ENCODE measurements around the gene CDK9. TPM values are rescaled to one million over a fixed set of nuclear protein-coding genes. Genes with fewer than 3 reads are reported as not detected.
"Not testable (repeated sequence)": the region's sequence is repeated elsewhere in the genome, so short reads cannot be mapped to it uniquely, and the experiment has no call there.

Gene CDK9
- total and polyA plus RNA-seq, 5 experiments from 2014 or later = 28.3 to 147 (median 62.9) TPM

DNA sequence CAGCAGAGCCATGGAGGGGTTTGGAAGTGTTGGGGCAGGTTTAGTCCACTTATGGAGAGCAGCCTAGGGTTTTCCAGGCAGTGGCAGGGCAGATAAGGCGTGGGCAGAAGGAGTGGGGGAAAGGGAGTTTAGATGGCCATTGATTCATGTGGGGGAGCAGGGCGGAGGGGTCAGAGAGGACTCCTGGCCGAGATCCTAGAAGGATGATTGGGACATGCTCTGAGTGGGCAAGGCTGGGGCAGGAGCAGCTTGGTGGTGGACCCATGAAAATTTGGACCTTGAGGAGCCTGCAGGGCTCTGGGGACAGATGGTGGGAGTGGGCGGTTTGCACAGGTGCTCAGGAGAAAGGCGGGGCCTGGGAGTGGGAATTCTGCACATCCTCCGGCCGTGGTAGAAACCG lies 32.7 kb upstream of the CDK9 start:
- H3K36me3 Mint-ChIP-seq = peaks cover 0 to 39% (median 5%) of the 10 kb centered on the region in 3 donors
- peaks cover 14 to 36% (median 19%) of the 10 kb centered on the region in 4 donors for H3K4me1 Mint-ChIP-seq
- H3K27ac Mint-ChIP-seq = peak overlapping the region in 5 of 10 donors; percentile 39 to 76 (median 62)
- no peak overlapping the region for H3K4me3 Mint-ChIP-seq
- no peaks in the 10 kb centered on the region for H3K9me3 Mint-ChIP-seq
- POLR2A ChIA-PET = interaction anchor here (0.5 to 1.8 kb wide), 2 partner anchors 18 to 31 kb away, joined by 4 to 6 read pairs; no protein-coding TSS in a partner anchor
- DNase-seq (no peak), ATAC-seq (no peak)
- H3K27me3 Mint-ChIP-seq = no peaks in the 10 kb centered on the region

- ATAC-seq = no peak
- H3K9me3 Mint-ChIP-seq = no peaks in the 10 kb centered on the region
- peak overlapping the region in 3 of 10 donors; percentile 36 to 43 (median 40) for H3K27ac Mint-ChIP-seq
- no peaks in the 10 kb centered on the region for H3K27me3 Mint-ChIP-seq
- no peak for DNase-seq
- H3K36me3 Mint-ChIP-seq = peaks cover 0 to 37% (median 5%) of the 10 kb centered on the region in 3 donors
- peaks cover 13 to 34% (median 20%) of the 10 kb centered on the region in 4 donors for H3K4me1 Mint-ChIP-seq
- POLR2A ChIA-PET = interaction anchor here (0.5 to 1.8 kb wide), 2 partner anchors 17 to 31 kb away, joined by 4 to 6 read pairs; no protein-coding TSS in a partner anchor
- no peak overlapping the region for H3K4me3 Mint-ChIP-seq
Measured at GRCh38 chr9:127753622-127754021, 32.2 kb upstream of the CDK9 start.

DNA sequence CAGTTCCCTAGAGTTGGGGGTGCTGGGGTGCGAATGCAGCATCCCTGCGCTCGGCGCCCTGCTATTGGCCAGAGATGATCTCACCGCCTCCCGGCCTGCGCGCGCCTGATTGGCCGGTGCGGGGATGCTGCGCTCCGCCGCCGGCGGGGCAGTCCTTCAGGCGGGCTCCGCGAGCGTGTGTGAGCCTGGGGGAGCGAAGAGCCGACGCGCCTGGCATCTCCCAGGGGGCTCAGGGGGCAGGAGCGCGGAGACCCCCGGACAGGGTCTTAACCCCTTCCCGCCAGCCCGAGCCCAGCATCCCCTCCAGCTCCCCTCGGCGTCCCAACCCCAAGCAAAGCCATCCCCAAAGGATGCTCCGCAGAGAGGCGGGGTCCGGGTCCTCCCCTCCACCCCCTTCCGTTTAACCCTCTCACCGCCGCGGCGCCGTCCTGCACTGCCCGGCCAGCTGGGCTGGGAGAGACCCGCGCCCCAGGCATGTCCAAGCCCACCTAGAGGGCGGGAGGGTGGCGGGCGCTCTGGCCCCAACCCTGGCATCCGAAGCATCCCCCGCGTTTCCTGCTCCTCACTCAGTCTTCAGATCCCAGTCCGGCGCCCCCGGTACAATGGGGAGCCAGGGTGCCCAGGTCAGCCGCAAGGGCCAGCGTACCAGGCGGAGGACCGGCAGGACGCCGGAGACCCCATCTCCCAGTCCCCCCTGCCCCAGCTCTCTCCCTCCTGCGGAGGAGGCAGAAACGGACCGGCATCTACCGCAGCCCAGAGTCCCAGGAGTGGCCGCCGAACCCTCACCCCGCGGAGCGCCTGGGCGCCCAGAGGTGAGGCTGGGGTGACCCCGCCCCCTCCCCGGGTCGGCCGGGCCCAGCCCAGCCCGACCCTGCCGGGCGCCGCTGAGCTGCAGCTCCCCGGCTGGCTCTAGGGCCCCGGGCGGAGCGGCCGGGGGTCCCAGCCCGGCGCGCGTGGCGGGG lies 31.5 kb upstream of the CDK9 start:
- peak overlapping the region in 1 of 10 donors; percentile 43 for H3K27ac Mint-ChIP-seq

GRCh38 chr9:127755061-127756060 lies 30.5 kb upstream of the CDK9 start:
- Mint-ChIP-seq H3K9me3 (no peaks in the 10 kb centered on the region), H3K36me3 (peaks cover 0 to 34% (median 3%) of the 10 kb centered on the region in 3 donors), H3K4me3 (no peak overlapping the region), H3K27ac (peak overlapping the region in 1 of 10 donors; percentile 43), H3K4me1 (peaks cover 15 to 31% (median 20%) of the 10 kb centered on the region in 4 donors), H3K27me3 (no peaks in the 10 kb centered on the region)
- ATAC-seq (no peak), DNase-seq (no peak)
- POLR2A ChIA-PET = interaction anchor here (0.6 to 0.8 kb wide), 2 partner anchors 15 to 16 kb away, joined by 3 read pairs; no protein-coding TSS in a partner anchor

More for the DNA sequence above, 31.5 kb upstream of the CDK9 start:
- Mint-ChIP-seq H3K4me3 (no peak overlapping the region), H3K4me1 (peaks cover 16 to 33% (median 22%) of the 10 kb centered on the region in 4 donors), H3K27me3 (no peaks in the 10 kb centered on the region), H3K9me3 (no peaks in the 10 kb centered on the region), H3K36me3 (peaks cover 0 to 37% (median 5%) of the 10 kb centered on the region in 3 donors)
- POLR2A ChIA-PET = interaction anchor here (0.7 to 1.8 kb wide), 2 partner anchors 17 to 31 kb away, joined by 3 to 6 read pairs; partner anchors contain the start of gene CDK9
- no peak for ATAC-seq
- DNase-seq = no peak

DNA sequence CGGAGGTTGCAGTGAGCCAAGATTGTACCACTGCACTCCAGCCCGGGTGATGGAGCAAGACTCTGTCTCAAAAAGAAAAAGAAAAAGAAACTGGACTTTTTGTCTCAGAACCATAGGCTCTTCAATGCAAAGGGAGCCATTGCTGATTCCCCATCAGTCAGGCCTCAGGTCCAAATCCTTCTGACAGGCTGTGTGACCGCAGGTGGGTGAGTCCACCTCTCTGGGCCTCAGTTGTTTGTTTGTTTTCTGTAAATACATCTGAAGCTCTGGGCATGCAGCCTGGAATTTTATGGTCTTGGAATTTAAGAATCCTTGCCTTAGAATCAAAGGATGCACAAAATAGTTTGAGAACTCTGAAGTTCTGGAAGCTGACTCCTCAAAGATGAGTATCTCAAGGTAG lies 29.6 kb upstream of the CDK9 start:
- Mint-ChIP-seq H3K4me3 (no peak overlapping the region), H3K27me3 (no peaks in the 10 kb centered on the region), H3K36me3 (peaks cover 0 to 31% (median 0%) of the 10 kb centered on the region in 3 donors), H3K27ac (no peak overlapping the region), H3K4me1 (peaks cover 15 to 30% (median 16%) of the 10 kb centered on the region in 4 donors), H3K9me3 (no peaks in the 10 kb centered on the region)
- ATAC-seq (no peak), DNase-seq (no peak)
- POLR2A ChIA-PET = interaction anchor here (0.7 to 1.7 kb wide), 3 partner anchors 10 to 21 kb away, joined by 3 to 5 read pairs (median 4); no protein-coding TSS in a partner anchor

GRCh38 chr9:127756776-127757175 lies 29.1 kb upstream of the CDK9 start:
- H3K36me3 Mint-ChIP-seq = peaks cover 0 to 29% (median 0%) of the 10 kb centered on the region in 3 donors
- H3K4me1 Mint-ChIP-seq = peaks cover 10 to 26% (median 13%) of the 10 kb centered on the region in 4 donors
- peak overlapping the region in 1 of 10 donors; percentile 51 for H3K27ac Mint-ChIP-seq
- not testable (repeated sequence) for H3K27me3 Mint-ChIP-seq, DNase-seq, H3K9me3 Mint-ChIP-seq, ATAC-seq, H3K4me3 Mint-ChIP-seq
- POLR2A ChIA-PET = interaction anchor here (1.1 to 1.7 kb wide), 2 partner anchors 9 to 13 kb away, joined by 3 to 5 read pairs; no protein-coding TSS in a partner anchor

- DNase-seq = no peak
Measured at GRCh38 chr9:127758843-127759242, 27.0 kb upstream of the CDK9 start.

GRCh38 chr9:127761061-127761460 lies 24.8 kb upstream of the CDK9 start:
- H3K9me3 Mint-ChIP-seq = no peaks in the 10 kb centered on the region
- H3K27me3 Mint-ChIP-seq = no peaks in the 10 kb centered on the region
- peaks cover 22 to 51% (median 44%) of the 10 kb centered on the region in 4 donors for H3K4me1 Mint-ChIP-seq
- no peak for ATAC-seq
- no peak for DNase-seq
- H3K27ac Mint-ChIP-seq = peak overlapping the region in 4 of 10 donors; percentile 29 to 69 (median 49)
- no peak overlapping the region for H3K4me3 Mint-ChIP-seq
- POLR2A ChIA-PET = interaction anchor here (1.0 to 12.1 kb wide), 2 partner anchors 13 to 21 kb away, joined by 3 to 237 read pairs; partner anchors contain the start of genes CDK9 and SH2D3C
- H3K36me3 Mint-ChIP-seq = peaks cover 0 to 54% (median 6%) of the 10 kb centered on the region in 3 donors

More at GRCh38 chr9:127758843-127759242, 27.0 kb upstream of the CDK9 start:
- H3K9me3 Mint-ChIP-seq = no peaks in the 10 kb centered on the region
- H3K4me1 Mint-ChIP-seq = peaks cover 14 to 32% (median 24%) of the 10 kb centered on the region in 4 donors
- no peak overlapping the region for H3K4me3 Mint-ChIP-seq
- H3K36me3 Mint-ChIP-seq = peaks cover 0 to 36% (median 3%) of the 10 kb centered on the region in 3 donors
- no peaks in the 10 kb centered on the region for H3K27me3 Mint-ChIP-seq
- H3K27ac Mint-ChIP-seq = peak overlapping the region in 9 of 10 donors; percentile 27 to 74 (median 60)
- POLR2A ChIA-PET = interaction anchor here (0.8 to 1.4 kb wide), 2 partner anchors 14 to 24 kb away, joined by 3 to 5 read pairs; no protein-coding TSS in a partner anchor
- ATAC-seq = no peak

DNA sequence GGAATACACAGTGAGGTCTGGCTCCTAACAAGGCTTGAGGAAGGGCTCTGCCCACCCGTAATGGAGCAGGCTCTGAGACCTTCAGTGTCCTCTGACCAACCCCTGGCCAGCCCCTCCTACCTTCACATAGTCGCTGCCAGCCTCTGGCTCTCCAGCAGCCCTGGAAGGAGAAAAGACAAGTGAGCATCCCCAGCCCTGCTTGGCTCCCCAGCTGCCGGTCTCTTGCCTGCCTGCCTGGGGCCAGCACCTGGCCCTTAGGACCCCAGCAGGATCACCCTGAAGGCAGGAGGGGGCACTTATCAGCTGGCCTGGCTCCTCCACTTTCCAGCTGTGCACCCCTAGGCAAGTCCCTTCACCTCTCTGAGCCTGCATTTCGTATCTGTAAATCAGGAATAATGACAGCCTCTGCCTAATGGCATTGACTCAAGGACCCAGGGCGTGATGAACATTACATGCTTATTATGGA lies 24.3 kb upstream of the CDK9 start:
- peak overlapping the region in 2 of 10 donors; percentile 36 to 57 for H3K27ac Mint-ChIP-seq
- H3K4me3 Mint-ChIP-seq = no peak overlapping the region
- no peak for DNase-seq
- H3K27me3 Mint-ChIP-seq = no peaks in the 10 kb centered on the region
- POLR2A ChIA-PET = interaction anchor here (1.0 to 12.1 kb wide), 2 partner anchors 14 to 20 kb away, joined by 3 to 237 read pairs; partner anchors contain the start of genes CDK9 and SH2D3C
- H3K9me3 Mint-ChIP-seq = no peaks in the 10 kb centered on the region
- H3K36me3 Mint-ChIP-seq = peaks cover 0 to 59% (median 11%) of the 10 kb centered on the region in 3 donors
- peaks cover 26 to 56% (median 49%) of the 10 kb centered on the region in 4 donors for H3K4me1 Mint-ChIP-seq
- no peak for ATAC-seq

DNA sequence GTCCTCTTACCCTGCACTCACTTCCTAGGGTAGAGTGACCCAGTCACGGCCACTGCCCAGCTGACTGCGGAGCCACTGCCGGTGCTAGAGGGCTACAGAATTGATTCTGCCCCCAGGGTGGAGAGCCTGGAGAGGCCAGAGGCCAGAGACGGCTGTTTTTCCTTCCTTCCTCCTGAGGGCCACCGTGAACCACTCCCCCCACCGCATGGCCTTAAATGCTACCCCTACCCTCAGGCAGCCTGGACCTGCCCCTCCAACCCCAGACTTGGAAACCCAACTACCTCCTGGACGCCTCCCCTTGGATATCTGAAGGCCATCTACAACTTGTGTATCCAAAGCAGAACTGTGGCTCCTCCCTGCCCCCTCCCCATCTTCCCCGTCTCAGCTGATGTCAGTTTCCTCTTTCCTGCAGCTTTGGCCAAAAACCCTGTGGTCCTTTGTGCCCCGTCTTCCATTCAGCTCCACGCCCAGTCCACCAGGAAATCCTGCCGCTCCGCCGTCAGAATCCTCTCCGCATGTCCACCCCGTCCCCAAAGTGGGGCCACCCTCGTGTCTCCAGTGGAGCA lies 23.6 kb upstream of the CDK9 start:
- POLR2A ChIA-PET = interaction anchor here (12.1 kb wide), 1 partner anchor 20 kb away, joined by 237 read pairs; the partner anchor contains the start of genes CDK9 and SH2D3C
- peak overlapping the region in 9 of 10 donors; percentile 29 to 96 (median 76) for H3K27ac Mint-ChIP-seq
- H3K4me1 Mint-ChIP-seq = peaks cover 31 to 62% (median 55%) of the 10 kb centered on the region in 4 donors
- no peaks in the 10 kb centered on the region for H3K27me3 Mint-ChIP-seq
- DNase-seq (no peak), ATAC-seq (no peak)
- no peak overlapping the region for H3K4me3 Mint-ChIP-seq
- H3K9me3 Mint-ChIP-seq = no peaks in the 10 kb centered on the region
- H3K36me3 Mint-ChIP-seq = peaks cover 0 to 62% (median 11%) of the 10 kb centered on the region in 3 donors

- peak overlapping the region in 8 of 10 donors; percentile 41 to 85 (median 72) for H3K27ac Mint-ChIP-seq
- peaks cover 0 to 55% (median 11%) of the 10 kb centered on the region in 3 donors for H3K36me3 Mint-ChIP-seq
- no peak for ATAC-seq
Measured at GRCh38 chr9:127763918-127764384, 21.9 kb upstream of the CDK9 start.

More at GRCh38 chr9:127763918-127764384, 21.9 kb upstream of the CDK9 start:
- DNase-seq = no peak
- no peaks in the 10 kb centered on the region for H3K27me3 Mint-ChIP-seq
- H3K9me3 Mint-ChIP-seq = no peaks in the 10 kb centered on the region
- peak overlapping the region in 1 of 10 donors; percentile 5 for H3K4me3 Mint-ChIP-seq
- H3K4me1 Mint-ChIP-seq = peaks cover 38 to 73% (median 70%) of the 10 kb centered on the region in 4 donors
- POLR2A ChIA-PET = interaction anchor here (0.6 to 12.1 kb wide), 2 partner anchors 18 to 168 kb away, joined by 3 to 237 read pairs; partner anchors contain the start of genes CDK9 and SH2D3C
